Activated effector memory CD4-positive, alpha-beta T cell treated with anti-CD3 and anti-CD28 coated beads, Interleukin-2, amount 50 U/mL, for 16 hours (primary cell): ENCODE measurements around the gene DET1.

ENCODE experiments used
- DNase-seq: peaks from one replicate; pipeline ENCODE4 v3.0.0-alpha.2; 2020

Gene DET1

GRCh38 chr15:88463870-88464532 is 82.5 kb downstream of the DET1 start:
- no peak for DNase-seq
